Fibroblast of skin of left quadriceps (primary cell): ENCODE results near the gene MEST.
A peak's percentile ranks its signal among the peaks of the same experiment; 100 is the strongest.
"Not testable (repeated sequence)": the region's sequence is repeated elsewhere in the genome, so short reads cannot be mapped to it uniquely, and the experiment has no call there.

Source experiments
- DNase-seq, 2 experiments: peaks; one replicate each; pipeline ENCODE4 v3.0.0-alpha.2; 2013; ENCODE audit warnings: low read depth in 2 of 2

Gene MEST

GRCh38 chr7:130491841-130492522 is at the start of gene MEST:
MEST (plus strand) TSS chr7:130492085; CDS start chr7:130492314, 229 bp downstream.
- peak in 1 of 2 experiments; percentile 22 for DNase-seq

- DNase-seq, result no peak
Observed at GRCh38 chr7:130442601-130443000, 49.3 kb upstream of the MEST start.

GRCh38 chr7:130444234-130444633 is 47.7 kb upstream of the MEST start:
- DNase-seq, result no peak

- DNase-seq, result no peak
Observed at GRCh38 chr7:130444751-130445407, 47.0 kb upstream of the MEST start.

- DNase-seq, result no peak
Observed at GRCh38 chr7:130446259-130446658, 45.6 kb upstream of the MEST start.

GRCh38 chr7:130451344-130451743 is 40.5 kb upstream of the MEST start:
- not testable (repeated sequence) for DNase-seq

GRCh38 chr7:130452951-130453350 is 38.9 kb upstream of the MEST start:
- DNase-seq, result no peak

- no peak for DNase-seq
Observed at GRCh38 chr7:130454959-130455358, 36.9 kb upstream of the MEST start.

GRCh38 chr7:130458257-130458656 is 33.6 kb upstream of the MEST start:
- DNase-seq, result no peak

- DNase-seq, result peak in 1 of 2 experiments; percentile 20
Observed at GRCh38 chr7:130461272-130461671, 30.6 kb upstream of the MEST start.

- no peak for DNase-seq
Observed at GRCh38 chr7:130463553-130464434, 28.1 kb upstream of the MEST start.

- DNase-seq, result no peak
Observed at GRCh38 chr7:130468612-130469011, 23.3 kb upstream of the MEST start.

- no peak for DNase-seq
Observed at GRCh38 chr7:130471974-130472373, 19.9 kb upstream of the MEST start.

GRCh38 chr7:130473289-130473688 is 18.6 kb upstream of the MEST start:
- DNase-seq, result no peak

GRCh38 chr7:130473876-130474275 is 18.0 kb upstream of the MEST start:
- DNase-seq, result no peak

- no peak for DNase-seq
Observed at GRCh38 chr7:130475776-130476175, 16.1 kb upstream of the MEST start.

- DNase-seq, result no peak
Observed at GRCh38 chr7:130476297-130477150, 15.4 kb upstream of the MEST start.

- no peak for DNase-seq
Observed at GRCh38 chr7:130478991-130479390, 12.9 kb upstream of the MEST start.

- no peak for DNase-seq
Observed at GRCh38 chr7:130479716-130480400, 12.0 kb upstream of the MEST start.

- DNase-seq, result no peak
Observed at GRCh38 chr7:130481898-130482297, 10.0 kb upstream of the MEST start.

GRCh38 chr7:130483031-130483430 is 8.9 kb upstream of the MEST start:
- DNase-seq, result no peak
